Measurements from ENCODE around the gene KDM2B. TPM values are rescaled to one million over a fixed set of nuclear protein-coding genes. Genes with fewer than 3 reads are reported as not detected.

The KDM2B gene
- total RNA-seq, 1 donor from 2014 or later, result 79.2 TPM

- peaks cover 9% of the 10 kb centered on the region for H3K36me3 Mint-ChIP-seq (ENCODE audit: low read depth)
- DNase-seq (ENCODE audit: low read depth, low spot score), result no peak
- no peak overlapping the region for H3K27ac Mint-ChIP-seq (ENCODE audit: unreplicated experiment)
Measured at GRCh38 chr12:121511916-121512315, 68.9 kb downstream of the KDM2B start.

GRCh38 chr12:121509339-121509738, 71.5 kb downstream of the KDM2B start:
- H3K36me3 Mint-ChIP-seq (ENCODE audit: low read depth), result no peaks in the 10 kb centered on the region
- no peaks in the 10 kb centered on the region for H3K4me1 Mint-ChIP-seq
- no peak overlapping the region for H3K4me3 Mint-ChIP-seq
- TF ChIP-seq CTCF (conservative IDR thresholded peaks at IDR 0.05), result no peak
- H3K27me3 Mint-ChIP-seq (ENCODE audit: low read depth), result no peaks in the 10 kb centered on the region
- no peaks in the 10 kb centered on the region for H3K9me3 Mint-ChIP-seq
- DNase-seq (ENCODE audit: low read depth, low spot score), result no peak
- no peak overlapping the region for H3K27ac Mint-ChIP-seq (ENCODE audit: unreplicated experiment)

More at GRCh38 chr12:121511916-121512315, 68.9 kb downstream of the KDM2B start:
- Mint-ChIP-seq H3K9me3 (peaks cover 3% of the 10 kb centered on the region), H3K4me1 (peaks cover 6% of the 10 kb centered on the region), H3K4me3 (no peak overlapping the region), H3K27me3 (ENCODE audit: low read depth) (no peaks in the 10 kb centered on the region)
- TF ChIP-seq CTCF (conservative IDR thresholded peaks at IDR 0.05), result no peak

GRCh38 chr12:121508533-121508932, 72.3 kb downstream of the KDM2B start:
- no peak overlapping the region for H3K27ac Mint-ChIP-seq (ENCODE audit: unreplicated experiment)
- no peaks in the 10 kb centered on the region for H3K4me1 Mint-ChIP-seq
- no peak for DNase-seq (ENCODE audit: low read depth, low spot score)
- no peaks in the 10 kb centered on the region for H3K9me3 Mint-ChIP-seq
- H3K36me3 Mint-ChIP-seq (ENCODE audit: low read depth), result no peaks in the 10 kb centered on the region
- no peak for TF ChIP-seq CTCF (conservative IDR thresholded peaks at IDR 0.05)
- no peaks in the 10 kb centered on the region for H3K27me3 Mint-ChIP-seq (ENCODE audit: low read depth)
- H3K4me3 Mint-ChIP-seq, result no peak overlapping the region

- no peak for DNase-seq (ENCODE audit: low read depth, low spot score)
- Mint-ChIP-seq H3K36me3 (ENCODE audit: low read depth) (no peaks in the 10 kb centered on the region), H3K27me3 (ENCODE audit: low read depth) (no peaks in the 10 kb centered on the region), H3K9me3 (no peaks in the 10 kb centered on the region), H3K4me1 (no peaks in the 10 kb centered on the region), H3K4me3 (no peak overlapping the region), H3K27ac (ENCODE audit: unreplicated experiment) (no peak overlapping the region)
- TF ChIP-seq CTCF (conservative IDR thresholded peaks at IDR 0.05), result no peak
Measured at GRCh38 chr12:121507984-121508383, 72.8 kb downstream of the KDM2B start.

GRCh38 chr12:121507245-121507644, 73.6 kb downstream of the KDM2B start:
- Mint-ChIP-seq H3K27me3 (ENCODE audit: low read depth) (no peaks in the 10 kb centered on the region), H3K9me3 (no peaks in the 10 kb centered on the region), H3K4me1 (no peaks in the 10 kb centered on the region), H3K36me3 (ENCODE audit: low read depth) (no peaks in the 10 kb centered on the region), H3K27ac (ENCODE audit: unreplicated experiment) (no peak overlapping the region), H3K4me3 (no peak overlapping the region)
- DNase-seq (ENCODE audit: low read depth, low spot score), result no peak
- TF ChIP-seq CTCF (conservative IDR thresholded peaks at IDR 0.05), result no peak

- DNase-seq (ENCODE audit: low read depth, low spot score), result no peak
- H3K4me1 Mint-ChIP-seq, result peaks cover 1% of the 10 kb centered on the region
- H3K27me3 Mint-ChIP-seq (ENCODE audit: low read depth), result no peaks in the 10 kb centered on the region
- TF ChIP-seq CTCF (conservative IDR thresholded peaks at IDR 0.05), result no peak
- no peaks in the 10 kb centered on the region for H3K36me3 Mint-ChIP-seq (ENCODE audit: low read depth)
- no peaks in the 10 kb centered on the region for H3K9me3 Mint-ChIP-seq
- no peak overlapping the region for H3K27ac Mint-ChIP-seq (ENCODE audit: unreplicated experiment)
- no peak overlapping the region for H3K4me3 Mint-ChIP-seq
Measured at GRCh38 chr12:121505513-121505912, 75.3 kb downstream of the KDM2B start.

All from neural crest cell (in vitro differentiated cells).